HG02798 (cell line): ENCODE results near the gene WDR46.
"Not testable (repeated sequence)": the region's sequence is repeated elsewhere in the genome, so short reads cannot be mapped to it uniquely, and the experiment has no call there.

Source experiments
- ATAC-seq: cut with Tn5 transposase; IDR thresholded peaks from one replicate; pipeline ENCODE4 v1.9.1; 2021; ENCODE audit warnings: mild to moderate bottlenecking; ENCODE audit not compliant: unreplicated experiment, poor library complexity

WDR46 gene

GRCh38 chr6:33273129-33273923 lies 15.7 kb downstream of the WDR46 start:
- ATAC-seq, result no peak

- ATAC-seq, result no peak
These were observed 16.5 kb downstream of the WDR46 start for GRCh38 chr6:33272275-33273128.

DNA sequence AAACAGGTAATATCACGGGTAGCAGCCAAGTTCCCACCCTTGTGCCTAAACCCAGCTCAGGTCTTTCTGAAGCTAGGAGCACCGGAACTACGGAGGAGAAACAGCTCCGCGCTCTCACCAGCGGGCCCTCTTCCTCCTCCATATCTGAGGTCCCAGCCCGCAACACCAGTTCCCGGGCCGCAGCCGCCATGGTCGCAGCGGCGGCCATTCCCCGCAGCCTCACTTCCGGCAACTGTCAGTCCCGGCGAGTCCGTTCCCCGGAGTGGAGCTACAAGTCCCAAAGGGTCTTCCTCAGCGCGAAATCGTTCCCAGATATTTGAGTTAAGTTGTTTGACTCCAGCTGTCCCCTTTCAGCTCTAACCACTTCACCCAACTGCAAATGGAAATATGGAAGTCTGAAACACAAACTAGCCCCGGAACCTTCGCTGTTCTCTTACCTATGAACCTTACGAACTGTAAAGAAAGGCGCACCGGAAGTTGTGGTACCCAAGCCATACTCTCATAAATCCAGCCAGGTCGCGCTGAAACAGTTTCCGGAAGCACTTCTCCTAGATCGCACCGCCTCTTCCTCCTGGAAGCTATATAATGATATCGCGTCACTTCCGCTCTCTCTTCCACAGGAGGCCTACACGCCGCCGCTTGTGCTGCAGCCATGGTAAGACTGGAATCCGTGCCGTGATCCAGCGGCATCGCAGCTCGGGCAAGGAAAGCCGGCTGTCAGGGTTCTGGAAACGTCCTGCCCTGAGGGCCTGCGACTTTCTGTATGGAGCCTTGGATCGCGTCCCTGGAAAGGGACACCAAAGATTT lies 17.4 kb downstream of the WDR46 start, which contains the start of the genes RPS18 and VPS52:
Gene RPS18, plus strand, starts transcription at position 608 of the 807 bp plus-strand sequence. Its CDS starts 45 bp downstream, at position 653.
Gene VPS52, minus strand, starts transcription at position 409 of the 807 bp plus-strand sequence. Its CDS starts 201 bp downstream, at position 208.
- peak; percentile 90 for ATAC-seq

DNA sequence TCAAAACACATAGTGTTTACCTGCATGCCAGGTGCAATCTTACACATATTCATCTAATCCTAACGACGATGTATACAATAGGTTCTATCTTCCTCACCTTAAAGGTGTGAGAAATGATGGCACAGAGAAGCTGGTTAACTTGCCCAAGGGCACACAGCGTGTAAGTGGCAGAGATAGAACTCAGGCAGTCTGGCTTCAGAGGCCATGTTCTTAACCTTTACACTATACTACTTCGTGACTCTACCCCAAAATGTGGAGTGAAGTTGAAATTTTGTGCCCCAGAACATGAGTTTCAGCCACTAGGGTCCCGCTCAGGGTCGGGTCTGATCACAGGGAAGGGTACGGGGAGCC lies 17.9 kb downstream of the WDR46 start:
- ATAC-seq, result no peak

DNA sequence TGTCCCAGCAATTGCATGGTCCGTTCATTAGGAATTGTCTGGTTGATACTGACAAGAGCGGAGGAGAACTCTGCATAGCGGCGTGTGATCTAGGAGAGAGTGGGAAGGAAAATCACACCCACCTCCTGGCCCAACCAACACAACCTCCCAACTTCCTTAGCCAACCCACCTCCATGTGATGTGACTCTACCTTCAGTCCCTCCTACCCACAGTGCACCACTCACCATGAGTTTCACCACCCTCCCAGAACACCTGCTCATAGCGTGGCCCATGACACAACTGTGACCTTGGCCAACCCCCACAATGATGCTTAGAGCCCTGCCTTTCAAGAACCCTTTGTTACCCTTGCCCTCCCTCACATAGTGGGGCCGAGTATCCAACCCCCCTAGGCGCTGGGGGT lies 25.0 kb downstream of the WDR46 start:
- ATAC-seq, result no peak

GRCh38 chr6:33262490-33262889 lies 26.5 kb downstream of the WDR46 start:
- not testable (repeated sequence) for ATAC-seq

GRCh38 chr6:33259032-33259431 lies 30.0 kb downstream of the WDR46 start:
- ATAC-seq, result no peak

- ATAC-seq, result no peak
These were observed 34.4 kb downstream of the WDR46 start for GRCh38 chr6:33254591-33254990.

- no peak for ATAC-seq
These were observed 36.3 kb downstream of the WDR46 start for GRCh38 chr6:33252759-33253158.

DNA sequence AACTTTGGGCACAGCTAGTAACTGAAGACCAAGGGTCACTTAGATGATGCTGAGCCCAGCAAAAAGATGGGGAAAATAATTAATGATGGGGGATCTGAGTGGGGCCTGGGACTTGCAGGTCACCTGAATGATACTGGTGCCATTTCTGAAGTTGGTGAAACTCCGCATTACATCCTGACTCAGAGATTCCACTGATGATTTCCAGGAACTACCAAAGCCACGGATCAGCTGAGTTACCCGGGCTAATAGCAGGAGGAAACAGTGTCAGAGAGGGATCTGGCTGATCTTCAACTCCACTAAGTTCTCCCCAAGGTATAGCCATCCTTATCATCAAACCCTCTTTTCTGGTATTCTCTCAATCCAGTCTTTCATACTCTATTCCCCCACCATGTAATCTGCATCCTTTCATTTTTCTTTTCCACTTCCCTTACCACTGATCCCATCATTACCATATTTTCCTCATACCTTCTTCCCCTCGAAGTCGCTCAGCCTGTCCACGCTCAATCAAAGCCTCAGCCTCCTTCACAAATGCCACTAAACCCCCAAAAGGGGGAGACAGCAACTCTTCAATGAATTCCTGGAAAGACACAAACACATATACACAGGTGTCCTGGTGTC lies 37.5 kb downstream of the WDR46 start:
- no peak for ATAC-seq

DNA sequence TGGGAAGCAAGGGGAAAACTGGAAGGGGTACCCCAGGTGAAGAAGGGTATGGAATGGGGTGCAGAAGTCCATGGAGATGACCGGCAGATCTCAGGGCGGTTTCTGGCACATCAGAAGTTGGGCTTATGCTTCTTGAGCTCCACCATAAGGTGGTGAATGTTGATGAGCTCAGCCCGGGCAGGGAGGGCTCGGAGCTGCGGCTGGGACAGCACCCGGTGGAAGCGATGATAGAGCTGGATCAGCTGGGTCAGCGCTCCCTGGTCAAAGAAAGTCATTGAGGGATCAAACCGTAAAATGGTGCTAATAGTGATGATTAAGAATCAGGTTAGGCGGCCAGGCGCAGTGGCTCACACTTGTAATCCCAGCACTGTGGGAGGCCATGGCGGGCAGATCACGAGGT lies 38.3 kb downstream of the WDR46 start:
- ATAC-seq, result no peak

- ATAC-seq, result no peak
These were observed 39.1 kb downstream of the WDR46 start for GRCh38 chr6:33249732-33250630.

DNA sequence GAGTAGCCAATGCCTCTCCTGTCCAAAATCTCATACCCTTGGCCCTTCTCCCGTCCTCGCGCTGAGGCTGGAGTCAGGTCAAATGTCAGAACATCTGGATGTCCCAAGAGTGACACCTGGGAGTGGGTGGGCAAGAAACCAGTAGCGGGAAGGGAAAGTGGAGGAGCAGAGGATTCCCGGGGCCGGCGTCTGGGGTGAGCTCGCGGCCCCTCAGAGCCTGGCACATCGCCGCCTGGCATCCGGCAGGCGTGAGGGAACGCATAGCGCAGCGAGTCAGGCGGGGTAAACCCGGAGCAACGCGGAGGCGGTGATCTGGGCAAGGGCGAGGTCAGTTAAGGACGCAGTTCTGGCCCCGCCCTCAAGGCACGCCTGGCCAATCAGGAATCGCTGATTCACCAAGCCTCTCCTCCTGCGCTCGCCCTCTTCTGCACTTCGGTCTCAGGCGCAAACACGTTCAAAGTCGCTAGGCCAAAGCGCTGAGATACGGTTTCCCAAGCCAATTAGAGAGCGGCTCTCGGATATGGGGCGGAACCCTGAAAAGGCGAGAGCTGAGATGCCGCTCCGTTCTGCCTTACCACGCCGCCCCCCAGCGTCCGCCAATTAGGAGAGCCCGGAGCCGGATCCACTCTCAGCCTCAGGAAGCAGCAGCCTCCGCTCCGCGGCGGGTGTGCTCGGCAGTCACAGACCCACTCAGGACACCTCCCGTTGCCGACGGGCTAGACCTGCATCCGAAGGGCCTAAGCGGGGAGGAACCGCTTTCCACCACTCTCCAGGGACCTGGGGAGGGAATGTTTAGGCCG lies 39.9 kb downstream of the WDR46 start:
- ATAC-seq, result peak; percentile 93

GRCh38 chr6:33248643-33248931 lies 40.5 kb downstream of the WDR46 start:
- peak; percentile 3 for ATAC-seq

- peak; percentile 33 for ATAC-seq
These were observed 40.9 kb downstream of the WDR46 start for GRCh38 chr6:33247977-33248642.

- no peak for ATAC-seq
These were observed 45.6 kb downstream of the WDR46 start for GRCh38 chr6:33243476-33243875.

- ATAC-seq, result no peak
These were observed 47.1 kb downstream of the WDR46 start for GRCh38 chr6:33241968-33242367.

GRCh38 chr6:33237741-33238140 lies 51.3 kb downstream of the WDR46 start:
- ATAC-seq, result no peak
